Measurements from ENCODE around the gene MIOS. TPM values are rescaled to one million over a fixed set of nuclear protein-coding genes. Genes with fewer than 3 reads are reported as not detected.

Gene MIOS
- total RNA-seq, 4 donors from 2014 or later, result 68.4 to 336 (median 280) TPM

- DNase-seq (no peak), ATAC-seq (no peak)
- Histone ChIP-seq H3K4me1 (no peaks in the 10 kb centered on the region), H3K36me3 (peaks cover 0 to 37% of the 10 kb centered on the region in 2 donors), H3K9me3 (no peaks in the 10 kb centered on the region), H3K27me3 (no peaks in the 10 kb centered on the region), H3K4me3 (no peak overlapping the region), H3K27ac (no peak overlapping the region)
- in situ Hi-C loops (cut with MboI; ENCODE audit: low sequenced_read_pairs in 4 of 4), result no loop called here
- no peak for TF ChIP-seq CTCF (IDR thresholded peaks at IDR 0.05 in 4 of 5, conservative IDR thresholded peaks at IDR 0.05 in 1 of 5)
- TF ChIP-seq POLR2A (IDR thresholded peaks at IDR 0.05), result no peak
- intact Hi-C loops (cut with DNase I; ENCODE audit: low total_unique reads), result no loop called here
Measured at GRCh38 chr7:7607010-7607409, 40.3 kb downstream of the MIOS start.

- TF ChIP-seq CTCF (IDR thresholded peaks at IDR 0.05 in 4 of 5, conservative IDR thresholded peaks at IDR 0.05 in 1 of 5), result no peak
- no peak for TF ChIP-seq POLR2A (IDR thresholded peaks at IDR 0.05)
- DNase-seq, result no peak
Measured at GRCh38 chr7:7609330-7609729, 42.6 kb downstream of the MIOS start.

GRCh38 chr7:7612519-7612918 is 45.8 kb downstream of the MIOS start:
- in situ Hi-C loops (cut with MboI; ENCODE audit: low sequenced_read_pairs in 4 of 4) (no loop called here), intact Hi-C loops (cut with DNase I; ENCODE audit: low total_unique reads) (no loop called here)
- DNase-seq (no peak), ATAC-seq (no peak)
- no peaks in the 10 kb centered on the region for H3K27me3 ChIP-seq
- no peaks in the 10 kb centered on the region for H3K4me1 ChIP-seq
- H3K36me3 ChIP-seq, result peaks cover 0 to 13% of the 10 kb centered on the region in 2 donors
- TF ChIP-seq POLR2A (IDR thresholded peaks at IDR 0.05), result no peak
- no peak overlapping the region for H3K4me3 ChIP-seq
- no peaks in the 10 kb centered on the region for H3K9me3 ChIP-seq
- no peak overlapping the region for H3K27ac ChIP-seq

More at GRCh38 chr7:7609330-7609729, 42.6 kb downstream of the MIOS start:
- peaks cover 0 to 37% of the 10 kb centered on the region in 2 donors for H3K36me3 ChIP-seq
- H3K4me1 ChIP-seq, result no peaks in the 10 kb centered on the region
- ATAC-seq, result no peak
- no peak overlapping the region for H3K27ac ChIP-seq
- intact Hi-C loops (cut with DNase I; ENCODE audit: low total_unique reads) (no loop called here), in situ Hi-C loops (cut with MboI; ENCODE audit: low sequenced_read_pairs in 4 of 4) (no loop called here)
- H3K9me3 ChIP-seq, result no peaks in the 10 kb centered on the region
- no peaks in the 10 kb centered on the region for H3K27me3 ChIP-seq
- H3K4me3 ChIP-seq, result no peak overlapping the region

GRCh38 chr7:7613210-7613609 is 46.5 kb downstream of the MIOS start:
- in situ Hi-C loops (cut with MboI; ENCODE audit: low sequenced_read_pairs in 4 of 4), result no loop called here
- peaks cover 0 to 8% of the 10 kb centered on the region in 2 donors for H3K36me3 ChIP-seq
- H3K27me3 ChIP-seq, result no peaks in the 10 kb centered on the region
- H3K4me1 ChIP-seq, result no peaks in the 10 kb centered on the region
- H3K4me3 ChIP-seq, result no peak overlapping the region
- TF ChIP-seq CTCF (IDR thresholded peaks at IDR 0.05 in 4 of 5, conservative IDR thresholded peaks at IDR 0.05 in 1 of 5) (no peak), POLR2A (IDR thresholded peaks at IDR 0.05) (no peak)
- H3K9me3 ChIP-seq, result no peaks in the 10 kb centered on the region
- no peak overlapping the region for H3K27ac ChIP-seq
- no peak for DNase-seq
- ATAC-seq, result no peak
- intact Hi-C loops (cut with DNase I; ENCODE audit: low total_unique reads), result no loop called here

GRCh38 chr7:7614018-7614741 is 47.5 kb downstream of the MIOS start:
- H3K27ac ChIP-seq, result no peak overlapping the region
- in situ Hi-C loops (cut with MboI; ENCODE audit: low sequenced_read_pairs in 4 of 4), result no loop called here
- ATAC-seq (no peak), DNase-seq (no peak)
- peaks cover 0 to under 1% of the 10 kb centered on the region in 2 donors for H3K36me3 ChIP-seq
- no peaks in the 10 kb centered on the region for H3K4me1 ChIP-seq
- intact Hi-C loops (cut with DNase I; ENCODE audit: low total_unique reads), result no loop called here
- no peaks in the 10 kb centered on the region for H3K27me3 ChIP-seq
- H3K9me3 ChIP-seq, result no peaks in the 10 kb centered on the region
- no peak overlapping the region for H3K4me3 ChIP-seq
- TF ChIP-seq POLR2A (IDR thresholded peaks at IDR 0.05) (no peak), CTCF (IDR thresholded peaks at IDR 0.05 in 4 of 5, conservative IDR thresholded peaks at IDR 0.05 in 1 of 5) (no peak)

Data from gastrocnemius medialis (tissue), 4 donors.